Upper lobe of left lung (tissue), 4 donors: Measurements from ENCODE around the gene ARHGEF1.

ENCODE experiments used
- CTCF ChIP-seq, 6 experiments: fragments of 450-650 bp in 4 of 6; fragments of 200-600 bp in 2 of 6; sonication (generic) in 2 of 6; IDR thresholded peaks; one replicate each; pipeline ENCODE4 v1.5.1; 2016 to 2019; ENCODE audit warnings: antibody characterized with exemption in 6 of 6
- POLR2AphosphoS5 ChIP-seq, 2 donors: sonication (generic); formaldehyde crosslinking; IDR thresholded peaks; one replicate each; pipeline ENCODE4 v1.5.1; 2017; ENCODE audit warnings: antibody characterized with exemption in 2 of 2

- no peak for TF ChIP-seq POLR2AphosphoS5 (IDR thresholded peaks at IDR 0.05)
- TF ChIP-seq CTCF (IDR thresholded peaks at IDR 0.05), result no peak
These were observed 14.2 kb downstream of the ARHGEF1 start for GRCh38 chr19:41897181-41897580.
